Smooth muscle cell (in vitro differentiated cells): ENCODE data around the gene ZBTB20. TPM values are rescaled to one million over a fixed set of nuclear protein-coding genes. Genes with fewer than 3 reads are reported as not detected.

Experiments
- DNase-seq: peaks from one replicate; lab custom pipeline; 2025; ENCODE audit not compliant: unreplicated experiment; lab: John Stamatoyannopoulos, UW
- H2AFZ ChIP-seq: fragments of 200-600 bp; sonication (generic); 2 replicates; pipeline ENCODE4 v1.6.0; 2016; ENCODE audit warnings: antibody characterized with exemption, low read depth, mild to moderate bottlenecking
- H3F3A ChIP-seq: fragments of 200-600 bp; sonication (generic); 2 replicates; pipeline ENCODE4 v1.6.0; 2017; ENCODE audit warnings: antibody characterized with exemption, low read depth
- H3K27ac ChIP-seq: fragments of 200-600 bp; sonication (generic); 2 replicates; pipeline ENCODE4 v1.5.1; 2016; ENCODE audit warnings: low read depth, mild to moderate bottlenecking
- H3K27me3 ChIP-seq: fragments of 200-600 bp; sonication (generic); 2 replicates; pipeline ENCODE4 v1.6.1; 2016; ENCODE audit warnings: low read depth, mild to moderate bottlenecking
- H3K36me3 ChIP-seq: fragments of 200-600 bp; sonication (generic); 2 replicates; pipeline ENCODE4 v1.5.1; 2016; ENCODE audit warnings: low read depth
- H3K4me1 ChIP-seq: fragments of 200-600 bp; sonication (generic); 2 replicates; pipeline ENCODE4 v1.5.1; 2016; ENCODE audit warnings: low read depth
- H3K4me2 ChIP-seq: fragments of 200-600 bp; sonication (generic); 2 replicates; pipeline ENCODE4 v1.6.0; 2016; ENCODE audit warnings: mild to moderate bottlenecking
- H3K4me3 ChIP-seq: fragments of 200-600 bp; sonication (generic); 2 replicates; pipeline ENCODE4 v1.5.1; 2016; ENCODE audit warnings: mild to moderate bottlenecking
- H3K79me2 ChIP-seq: fragments of 200-600 bp; sonication (generic); 2 replicates; pipeline ENCODE4 v1.6.0; 2016; ENCODE audit warnings: low read depth, mild to moderate bottlenecking
- H3K9ac ChIP-seq: fragments of 200-600 bp; sonication (generic); 2 replicates; pipeline ENCODE4 v1.6.0; 2016; ENCODE audit warnings: low read depth
- H3K9me3 ChIP-seq: fragments of 200-600 bp; sonication (generic); replicated peaks from 2 replicates; pipeline ENCODE4 v1.5.1; 2016; ENCODE audit warnings: low read depth
- H4K20me1 ChIP-seq: fragments of 200-600 bp; sonication (generic); 2 replicates; pipeline ENCODE4 v1.6.0; 2016; ENCODE audit warnings: low read depth
- CTCF ChIP-seq: fragments of 200-600 bp; sonication (generic); IDR thresholded peaks from 2 replicates; pipeline ENCODE4 v1.5.1; 2017; ENCODE audit warnings: borderline replicate concordance, mild to moderate bottlenecking, antibody characterized with exemption; ENCODE audit not compliant: insufficient read depth, poor library complexity, severe bottlenecking
- WGBS: methylation state at CpG from one replicate; pipeline ENCODE4 v1.1.7; 2016; ENCODE audit warnings: low lambda C conversion rate; 5-methylcytosine and 5-hydroxymethylcytosine counted together
- polyA plus RNA-seq: library from polyadenylated mRNA; unstranded; fragments of >200 nt; fragmentation: Nextera tagmentation; extraction: Ambion mirVana; gene quantifications from 2 replicates; pipeline ENCODE4 v1.2.1, GENCODE V29; 2016
- total RNA-seq: library from RNA; depleted of rRNA; stranded (reverse); fragments of >200 nt; gene quantifications from 2 replicates; pipeline ENCODE4 v1.2.3, GENCODE V29; 2014

ZBTB20 gene
- total and polyA plus RNA-seq, 2 experiments from 2014 or later = 4.9 to 6.8 TPM

DNA sequence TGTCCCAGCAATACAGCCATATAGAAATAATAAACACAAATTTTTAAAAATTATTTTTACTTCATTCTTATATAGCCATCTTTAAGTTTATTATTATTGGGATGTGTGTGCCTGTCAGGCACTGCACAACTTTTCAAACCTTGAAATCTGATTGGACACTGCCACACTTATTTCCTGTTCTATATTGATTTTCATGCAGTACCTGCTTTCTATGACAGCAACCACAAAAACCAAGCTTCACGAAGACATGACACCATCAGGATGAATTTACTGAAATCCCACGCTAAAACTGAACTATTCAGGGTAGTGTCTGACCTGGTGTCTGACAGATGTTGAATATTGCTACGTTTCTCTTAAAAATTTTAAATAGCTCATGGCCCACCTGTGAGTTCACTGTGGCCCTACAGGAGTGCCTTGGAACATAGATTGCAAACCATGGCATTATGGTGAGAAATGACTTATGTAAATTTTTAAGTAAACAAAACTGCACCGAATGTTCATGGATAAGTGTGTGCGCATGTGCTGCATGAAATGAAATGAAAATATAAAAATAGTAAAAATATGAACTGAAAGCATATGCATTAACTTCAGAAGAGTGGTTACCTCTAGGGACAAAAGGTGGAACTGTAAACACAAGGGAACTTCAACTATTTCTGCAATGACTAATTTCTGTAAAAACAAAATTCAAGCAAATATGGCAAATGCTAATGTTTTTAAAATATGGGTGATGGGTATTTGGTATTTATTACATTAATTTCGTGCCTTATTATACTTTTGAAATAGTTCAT, 152.3 kb downstream of the ZBTB20 start:
- Histone ChIP-seq H2AFZ (no peak overlapping the region), H3K79me2 (no peaks in the 10 kb centered on the region), H3K36me3 (no peaks in the 10 kb centered on the region), H3K27ac (no peak overlapping the region), H3K4me3 (no peak overlapping the region), H4K20me1 (no peaks in the 10 kb centered on the region), H3K9ac (no peak overlapping the region), H3K4me1 (no peaks in the 10 kb centered on the region), H3F3A (no peaks in the 10 kb centered on the region), H3K4me2 (no peak overlapping the region), H3K9me3 (no peaks in the 10 kb centered on the region), H3K27me3 (no peaks in the 10 kb centered on the region)
- 74% methylated on average over 6 of the region's 6 CpGs for WGBS
- DNase-seq = no peak
- TF ChIP-seq CTCF = no peak

- 96% methylated on average over 1 of the region's 1 CpG for WGBS
- H3F3A ChIP-seq = no peaks in the 10 kb centered on the region
- no peak overlapping the region for H3K27ac ChIP-seq
- DNase-seq = no peak
- no peak overlapping the region for H3K4me2 ChIP-seq
- no peaks in the 10 kb centered on the region for H3K4me1 ChIP-seq
- H3K79me2 ChIP-seq = no peaks in the 10 kb centered on the region
- no peak overlapping the region for H3K9ac ChIP-seq
- TF ChIP-seq CTCF = no peak
- no peak overlapping the region for H2AFZ ChIP-seq
- H3K27me3 ChIP-seq = no peaks in the 10 kb centered on the region
- no peaks in the 10 kb centered on the region for H4K20me1 ChIP-seq
- no peaks in the 10 kb centered on the region for H3K9me3 ChIP-seq
- no peak overlapping the region for H3K4me3 ChIP-seq
- no peaks in the 10 kb centered on the region for H3K36me3 ChIP-seq
These were observed 161.3 kb downstream of the ZBTB20 start for GRCh38 chr3:114985776-114986175.

- H3K79me2 ChIP-seq = no peaks in the 10 kb centered on the region
- no peaks in the 10 kb centered on the region for H3K4me1 ChIP-seq
- no peak for TF ChIP-seq CTCF
- no peaks in the 10 kb centered on the region for H4K20me1 ChIP-seq
- no peaks in the 10 kb centered on the region for H3K27me3 ChIP-seq
- DNase-seq = no peak
- H3K4me2 ChIP-seq = no peak overlapping the region
- 93% methylated on average over 6 of the region's 6 CpGs for WGBS
- H3K27ac ChIP-seq = no peak overlapping the region
- no peak overlapping the region for H2AFZ ChIP-seq
- no peaks in the 10 kb centered on the region for H3K9me3 ChIP-seq
- no peaks in the 10 kb centered on the region for H3F3A ChIP-seq
- H3K9ac ChIP-seq = no peak overlapping the region
- H3K36me3 ChIP-seq = no peaks in the 10 kb centered on the region
- H3K4me3 ChIP-seq = no peak overlapping the region
These were observed 163.8 kb downstream of the ZBTB20 start for GRCh38 chr3:114983248-114983647.

DNA sequence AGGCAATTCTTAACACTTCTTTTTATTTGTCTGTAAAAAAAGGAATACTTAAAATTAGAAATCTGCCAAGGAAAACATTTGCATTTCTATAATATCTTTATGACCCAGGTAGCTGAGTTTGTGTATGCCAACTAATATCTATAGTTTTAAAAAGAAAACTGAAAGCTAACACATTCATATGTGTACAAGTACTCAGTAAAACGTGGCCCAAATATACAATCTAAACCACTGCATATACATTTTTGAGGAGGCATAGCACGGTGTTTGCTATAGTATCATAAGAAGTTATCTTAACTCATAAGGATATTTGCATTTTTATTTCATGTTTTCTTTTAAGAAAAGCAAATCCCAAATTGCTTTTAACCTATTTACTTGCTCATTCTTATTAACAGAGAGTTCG, 172.7 kb downstream of the ZBTB20 start:
- no peak overlapping the region for H3K4me3 ChIP-seq
- no peak overlapping the region for H3K9ac ChIP-seq
- no peak overlapping the region for H3K27ac ChIP-seq
- no peak for DNase-seq
- H3K4me2 ChIP-seq = no peak overlapping the region
- H3K9me3 ChIP-seq = no peaks in the 10 kb centered on the region
- TF ChIP-seq CTCF = no peak
- no peak overlapping the region for H2AFZ ChIP-seq
- no peaks in the 10 kb centered on the region for H3K79me2 ChIP-seq
- 81% methylated on average over 3 of the region's 3 CpGs for WGBS
- H3K36me3 ChIP-seq = no peaks in the 10 kb centered on the region
- no peaks in the 10 kb centered on the region for H3F3A ChIP-seq
- H4K20me1 ChIP-seq = no peaks in the 10 kb centered on the region
- no peaks in the 10 kb centered on the region for H3K27me3 ChIP-seq
- peaks cover 10% of the 10 kb centered on the region for H3K4me1 ChIP-seq
